ENCODE measurements around the gene EXOC3L4.

EXOC3L4 gene

DNA sequence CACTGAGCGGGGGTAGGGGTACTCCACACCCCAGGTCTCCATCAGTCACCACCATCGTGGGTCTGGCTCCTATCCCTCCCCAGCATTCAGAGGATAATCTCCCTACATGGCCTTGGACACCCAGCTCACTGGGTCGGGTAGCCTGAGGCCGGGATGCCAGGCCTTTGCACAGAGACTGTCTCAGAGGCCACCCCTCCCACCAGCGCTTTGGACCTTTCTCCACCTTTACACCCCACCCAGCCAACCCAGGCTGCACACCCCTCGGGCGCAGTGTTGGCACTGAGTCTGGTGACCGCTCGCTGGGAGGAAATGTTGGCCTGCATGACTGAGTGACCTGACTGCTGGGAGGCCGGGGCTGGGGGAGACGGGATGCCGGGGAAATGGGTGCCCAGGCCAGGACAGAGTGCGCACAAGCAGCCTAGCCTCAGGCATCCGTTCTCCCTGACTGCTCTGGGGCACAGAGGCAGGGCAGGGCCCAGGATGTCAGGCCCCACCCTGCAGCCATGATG, 21.1 kb upstream of the EXOC3L4 start:
- H3K4me3 ChIP-seq (ENCODE audit: low read length): no peak overlapping the region
- no peaks in the 10 kb centered on the region for H3K4me1 ChIP-seq (ENCODE audit: control insufficient read depth, insufficient read depth, low read length)
- no peaks in the 10 kb centered on the region for H3K36me3 ChIP-seq (ENCODE audit: control insufficient read depth, insufficient read depth, low read length)
- H3K27me3 ChIP-seq (ENCODE audit: control insufficient read depth, insufficient read depth, low read length): peaks cover 4% of the 10 kb centered on the region
- no peak overlapping the region for H3K9ac ChIP-seq (ENCODE audit: low read length)
- no peak overlapping the region for H3K27ac ChIP-seq (ENCODE audit: low read depth, low read length)

DNA sequence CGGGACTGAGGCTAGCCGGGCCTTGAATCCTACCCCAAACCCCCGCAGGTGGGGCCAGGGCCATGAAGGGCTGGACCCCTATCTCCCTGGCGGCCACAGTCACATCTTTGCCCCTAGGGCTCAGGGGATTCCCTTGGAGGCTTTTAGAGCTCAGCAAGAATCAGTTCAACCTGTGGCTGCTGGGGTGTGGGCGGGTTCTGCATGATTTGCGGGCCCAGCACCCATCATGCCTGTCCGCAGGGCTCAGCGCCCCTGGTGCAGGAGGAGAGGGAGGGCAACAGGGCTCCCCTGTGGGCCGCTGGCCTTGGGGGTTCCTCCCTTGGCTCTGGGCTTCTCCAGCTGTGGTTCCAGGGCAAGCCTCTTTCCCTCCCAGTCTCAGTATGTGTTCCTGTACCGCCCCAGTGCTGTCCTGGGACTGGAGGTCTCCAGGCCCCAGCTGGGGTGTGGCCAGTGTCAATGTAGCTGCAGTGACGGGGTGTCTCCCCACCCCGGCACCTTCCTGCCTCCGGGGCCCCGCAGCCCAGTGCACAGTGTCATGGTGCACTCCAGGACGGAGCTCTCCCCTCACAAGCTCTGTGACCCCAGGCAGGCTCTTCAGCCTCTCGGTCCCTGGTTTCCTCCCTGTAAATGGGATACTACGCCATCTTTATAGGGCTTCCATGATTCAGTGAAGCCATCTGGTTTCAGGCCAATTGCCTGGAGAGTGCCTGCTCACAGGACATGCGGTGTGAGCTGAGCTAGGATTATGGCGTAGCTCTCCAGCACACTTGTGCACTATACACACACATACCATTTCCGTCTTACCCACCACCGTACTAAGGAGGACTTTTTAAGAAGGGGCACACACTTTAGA, 20.4 kb upstream of the EXOC3L4 start:
- Histone ChIP-seq H3K36me3 (ENCODE audit: control insufficient read depth, insufficient read depth, low read length) (no peaks in the 10 kb centered on the region), H3K27ac (ENCODE audit: low read depth, low read length) (no peak overlapping the region), H3K4me3 (ENCODE audit: low read length) (no peak overlapping the region), H3K27me3 (ENCODE audit: control insufficient read depth, insufficient read depth, low read length) (no peaks in the 10 kb centered on the region), H3K9ac (ENCODE audit: low read length) (no peak overlapping the region), H3K4me1 (ENCODE audit: control insufficient read depth, insufficient read depth, low read length) (no peaks in the 10 kb centered on the region)

DNA sequence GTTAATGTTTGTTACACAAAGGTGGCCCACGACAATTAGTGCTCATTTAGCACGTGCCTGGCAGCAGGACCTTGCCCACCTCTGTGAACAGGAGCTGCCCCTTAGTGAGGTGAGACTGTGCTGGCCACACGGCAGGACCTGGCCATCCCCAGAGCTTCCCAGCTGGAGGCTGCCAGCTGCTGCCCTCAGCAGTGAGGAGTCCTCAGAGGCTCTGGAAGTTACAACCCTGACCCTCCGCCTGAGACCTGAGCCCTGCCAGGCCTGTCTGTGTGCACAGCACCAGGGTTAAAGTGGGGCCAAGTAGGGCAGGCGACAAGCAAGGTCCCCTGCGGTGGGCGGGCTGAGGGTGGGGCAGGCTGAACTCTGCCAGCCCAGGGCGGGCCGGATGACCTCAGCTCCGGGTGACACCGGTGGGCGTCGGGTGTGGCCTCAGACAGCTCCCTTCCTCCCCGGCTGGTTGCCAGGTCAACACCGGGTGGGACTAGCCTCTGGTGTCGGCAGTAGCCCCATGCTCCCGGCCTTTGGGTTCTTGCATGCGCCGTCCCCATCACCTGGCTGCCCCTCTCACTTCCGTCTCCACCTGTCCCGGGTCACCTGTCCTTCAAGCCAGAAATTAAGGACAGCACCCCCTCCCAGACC, 19.7 kb upstream of the EXOC3L4 start:
- Histone ChIP-seq H3K27me3 (ENCODE audit: control insufficient read depth, insufficient read depth, low read length) (peaks cover 3% of the 10 kb centered on the region), H3K27ac (ENCODE audit: low read depth, low read length) (no peak overlapping the region), H3K9ac (ENCODE audit: low read length) (no peak overlapping the region), H3K36me3 (ENCODE audit: control insufficient read depth, insufficient read depth, low read length) (no peaks in the 10 kb centered on the region), H3K4me3 (ENCODE audit: low read length) (peak overlapping the region; percentile 55), H3K4me1 (ENCODE audit: control insufficient read depth, insufficient read depth, low read length) (no peaks in the 10 kb centered on the region)

DNA sequence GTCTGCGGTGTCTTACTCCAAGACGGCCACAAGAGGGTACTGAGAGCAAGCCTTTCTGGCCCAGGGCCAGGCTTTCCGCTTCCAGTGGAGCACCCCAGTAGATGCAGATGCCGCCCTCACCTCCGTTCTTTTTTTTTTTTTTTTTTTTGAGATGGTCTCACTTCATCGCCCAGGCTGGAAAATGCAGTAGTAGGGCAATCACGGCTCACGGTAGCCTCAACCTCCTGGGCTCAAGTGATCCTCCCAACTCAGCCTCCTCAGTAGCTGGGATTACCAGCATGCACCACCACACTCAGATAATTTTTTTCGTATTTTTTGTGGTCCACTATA, 16.1 kb upstream of the EXOC3L4 start:
- H3K27me3 ChIP-seq (ENCODE audit: control insufficient read depth, insufficient read depth, low read length): peaks cover 6% of the 10 kb centered on the region
- no peak overlapping the region for H3K9ac ChIP-seq (ENCODE audit: low read length)
- no peak overlapping the region for H3K27ac ChIP-seq (ENCODE audit: low read depth, low read length)
- no peaks in the 10 kb centered on the region for H3K36me3 ChIP-seq (ENCODE audit: control insufficient read depth, insufficient read depth, low read length)
- no peaks in the 10 kb centered on the region for H3K4me1 ChIP-seq (ENCODE audit: control insufficient read depth, insufficient read depth, low read length)
- H3K4me3 ChIP-seq (ENCODE audit: low read length): no peak overlapping the region

DNA sequence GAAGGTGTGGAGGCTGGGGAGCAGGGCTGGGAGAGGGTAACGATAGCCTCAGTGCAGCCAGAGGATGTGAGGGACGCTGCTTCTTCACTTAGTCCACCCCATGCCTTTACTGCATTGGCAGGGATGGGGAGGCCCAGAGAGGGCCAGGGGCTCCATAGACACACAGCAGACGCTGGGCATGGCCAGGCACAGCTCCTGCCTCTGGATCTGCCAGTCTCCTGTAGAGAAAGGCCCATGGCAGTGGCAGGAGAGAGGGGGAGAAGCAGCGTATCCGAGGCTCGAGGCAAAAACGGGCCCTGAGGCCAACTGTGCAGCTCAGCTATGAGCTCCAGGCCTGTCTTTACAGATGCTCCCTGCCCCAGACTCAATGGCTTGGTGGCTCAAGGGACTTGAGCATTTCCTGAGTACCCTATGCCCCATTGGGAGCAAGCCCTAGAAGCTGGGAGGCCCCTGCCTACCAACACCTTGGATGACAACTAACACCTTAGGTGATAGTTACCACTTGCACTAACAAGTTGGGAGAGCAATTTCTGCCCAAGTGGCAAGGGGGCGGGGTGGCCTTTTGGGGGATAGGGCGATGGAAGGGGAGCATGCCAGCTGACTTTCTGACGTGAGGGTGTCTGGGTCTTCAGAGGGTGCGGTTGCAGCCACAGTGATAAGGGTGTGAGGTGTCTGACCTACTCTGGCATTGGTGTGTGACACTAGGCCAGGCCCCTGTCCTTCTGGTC, 15.5 kb upstream of the EXOC3L4 start:
- Histone ChIP-seq H3K4me1 (ENCODE audit: control insufficient read depth, insufficient read depth, low read length) (no peaks in the 10 kb centered on the region), H3K4me3 (ENCODE audit: low read length) (no peak overlapping the region), H3K27ac (ENCODE audit: low read depth, low read length) (no peak overlapping the region), H3K27me3 (ENCODE audit: control insufficient read depth, insufficient read depth, low read length) (peaks cover 6% of the 10 kb centered on the region), H3K36me3 (ENCODE audit: control insufficient read depth, insufficient read depth, low read length) (no peaks in the 10 kb centered on the region), H3K9ac (ENCODE audit: low read length) (no peak overlapping the region)

DNA sequence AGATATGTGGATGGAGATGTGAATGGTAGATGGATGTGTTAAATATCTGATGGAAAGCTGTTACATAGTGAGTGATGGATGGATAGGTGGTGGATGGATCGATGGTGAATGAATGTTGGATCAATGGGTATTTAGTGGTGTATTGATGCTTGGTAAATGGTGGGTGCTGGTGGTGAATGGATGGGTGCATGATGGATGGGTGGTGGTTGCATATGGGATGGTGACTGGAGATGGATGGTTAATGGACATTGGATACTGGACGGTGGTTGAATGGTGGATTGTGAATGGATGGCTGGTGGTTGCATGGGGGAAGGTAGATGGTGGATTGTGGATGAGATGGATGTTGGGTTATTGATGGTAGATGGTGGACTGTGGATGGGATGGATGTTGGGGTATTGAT, 12.6 kb upstream of the EXOC3L4 start:
- no peaks in the 10 kb centered on the region for H3K36me3 ChIP-seq (ENCODE audit: control insufficient read depth, insufficient read depth, low read length)
- H3K9ac ChIP-seq (ENCODE audit: low read length): no peak overlapping the region
- H3K27me3 ChIP-seq (ENCODE audit: control insufficient read depth, insufficient read depth, low read length): peaks cover 18% of the 10 kb centered on the region
- no peak overlapping the region for H3K27ac ChIP-seq (ENCODE audit: low read depth, low read length)
- no peaks in the 10 kb centered on the region for H3K4me1 ChIP-seq (ENCODE audit: control insufficient read depth, insufficient read depth, low read length)
- H3K4me3 ChIP-seq (ENCODE audit: low read length): no peak overlapping the region

DNA sequence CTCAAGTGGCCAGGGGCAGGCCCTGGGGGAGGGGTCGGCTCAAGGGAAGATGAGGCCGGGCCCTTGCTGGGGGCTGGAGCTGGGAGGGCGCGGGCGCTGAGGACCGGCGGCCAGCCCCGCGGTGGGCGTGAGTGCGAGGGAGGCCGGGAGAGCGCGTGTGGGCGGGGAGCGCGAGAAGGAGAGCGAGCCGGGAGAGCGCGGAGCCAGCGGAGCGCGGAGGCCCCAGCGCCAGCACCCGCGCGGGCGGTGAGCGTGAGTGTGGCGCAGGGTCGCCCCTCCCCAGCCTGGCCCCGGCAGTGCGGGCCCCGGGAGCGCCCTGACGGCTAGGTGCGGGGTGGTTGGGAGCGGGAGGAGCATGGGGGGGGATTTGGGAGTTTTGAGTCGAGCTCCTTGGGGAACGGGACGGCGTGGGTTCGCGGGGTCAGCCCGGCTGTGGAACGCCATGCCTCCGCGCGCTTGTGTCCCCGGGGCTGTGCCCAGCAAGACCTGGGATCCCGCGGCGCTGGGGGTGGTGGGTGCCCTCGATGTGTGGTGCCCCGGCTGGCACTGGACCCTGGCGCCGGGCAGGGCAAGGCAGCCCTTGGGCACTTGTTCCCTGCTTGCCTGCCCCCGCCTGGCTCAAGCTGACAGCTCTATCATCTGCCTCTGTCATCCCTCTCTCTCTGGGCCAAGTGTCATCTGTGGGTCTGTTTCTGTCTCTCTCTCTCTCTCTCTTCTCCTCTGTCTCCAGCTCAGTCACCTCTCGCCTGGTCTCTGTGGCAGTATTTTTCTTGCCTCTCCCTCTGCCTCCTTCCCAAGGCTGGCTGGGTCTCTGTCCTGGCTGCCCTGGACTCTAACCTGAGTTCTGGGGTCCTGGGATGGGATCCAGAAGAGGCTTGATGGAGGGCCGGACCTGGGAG, 10.3 kb upstream of the EXOC3L4 start, which contains the start of gene LBHD2:
Gene LBHD2 (plus strand): TSS at position 190 of the 899 bp plus-strand sequence. CDS start 1,803 bp downstream, outside the sequence.
- Histone ChIP-seq H3K4me3 (ENCODE audit: low read length) (no peak within 1 kb of the TSS), H3K27me3 (ENCODE audit: control insufficient read depth, insufficient read depth, low read length) (peaks cover 18% of the 10 kb centered on the region), H3K36me3 (ENCODE audit: control insufficient read depth, insufficient read depth, low read length) (no peaks in the 10 kb centered on the region), H3K27ac (ENCODE audit: low read depth, low read length) (no peak within 1 kb of the TSS), H3K4me1 (ENCODE audit: control insufficient read depth, insufficient read depth, low read length) (no peaks in the 10 kb centered on the region), H3K9ac (ENCODE audit: low read length) (no peak within 1 kb of the TSS)

DNA sequence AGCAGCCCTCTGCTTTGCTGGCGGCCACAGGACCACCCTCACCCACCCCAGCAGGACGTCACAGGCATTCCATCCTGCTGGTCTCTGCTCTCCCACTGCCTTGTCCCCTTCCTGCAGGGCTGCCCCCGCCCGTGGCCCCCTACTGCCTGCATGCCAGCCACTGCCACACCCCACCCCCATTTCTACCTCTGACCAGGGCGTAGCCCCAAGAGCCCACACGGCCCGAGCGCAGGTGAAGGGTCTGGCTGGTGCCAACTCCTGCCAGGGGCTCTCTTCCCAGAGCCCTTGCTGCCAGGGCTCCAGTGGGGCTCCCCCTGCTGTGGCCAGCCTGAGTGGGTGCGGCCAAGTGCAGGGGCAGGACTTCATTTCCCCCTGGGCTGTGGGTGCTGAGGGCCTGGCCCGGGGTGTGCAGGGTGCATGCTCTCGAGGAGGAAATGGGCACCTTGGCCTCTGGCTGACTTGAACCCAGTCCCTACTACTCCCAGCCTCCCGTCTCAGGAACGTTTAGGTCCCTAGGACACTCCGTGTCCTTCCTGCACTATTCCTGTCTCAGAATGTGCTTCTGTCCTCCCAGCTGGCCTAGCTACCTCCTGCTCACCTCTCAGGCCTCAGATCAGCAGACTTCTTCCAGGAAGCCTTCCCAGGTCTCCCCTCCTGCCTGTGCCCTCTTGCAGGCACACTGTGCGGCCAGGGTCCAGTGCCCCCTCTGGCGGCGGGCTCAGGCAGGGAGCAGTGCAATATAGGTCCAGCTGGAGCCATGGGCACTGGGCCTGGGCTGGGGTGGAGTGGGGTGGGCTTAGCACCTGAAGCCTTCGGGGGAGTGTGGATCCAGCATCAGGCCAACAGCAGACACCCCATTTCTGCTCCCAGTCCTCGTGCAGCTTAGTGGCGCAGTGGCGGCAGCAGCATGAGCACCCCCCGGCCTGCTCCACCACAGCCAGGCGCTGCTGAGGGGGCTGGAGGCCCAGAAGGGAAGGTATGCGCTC, 9.1 kb upstream of the EXOC3L4 start:
- Histone ChIP-seq H3K27me3 (ENCODE audit: control insufficient read depth, insufficient read depth, low read length) (peaks cover 15% of the 10 kb centered on the region), H3K4me3 (ENCODE audit: low read length) (no peak overlapping the region), H3K4me1 (ENCODE audit: control insufficient read depth, insufficient read depth, low read length) (no peaks in the 10 kb centered on the region), H3K36me3 (ENCODE audit: control insufficient read depth, insufficient read depth, low read length) (no peaks in the 10 kb centered on the region), H3K9ac (ENCODE audit: low read length) (no peak overlapping the region), H3K27ac (ENCODE audit: low read depth, low read length) (no peak overlapping the region)

DNA sequence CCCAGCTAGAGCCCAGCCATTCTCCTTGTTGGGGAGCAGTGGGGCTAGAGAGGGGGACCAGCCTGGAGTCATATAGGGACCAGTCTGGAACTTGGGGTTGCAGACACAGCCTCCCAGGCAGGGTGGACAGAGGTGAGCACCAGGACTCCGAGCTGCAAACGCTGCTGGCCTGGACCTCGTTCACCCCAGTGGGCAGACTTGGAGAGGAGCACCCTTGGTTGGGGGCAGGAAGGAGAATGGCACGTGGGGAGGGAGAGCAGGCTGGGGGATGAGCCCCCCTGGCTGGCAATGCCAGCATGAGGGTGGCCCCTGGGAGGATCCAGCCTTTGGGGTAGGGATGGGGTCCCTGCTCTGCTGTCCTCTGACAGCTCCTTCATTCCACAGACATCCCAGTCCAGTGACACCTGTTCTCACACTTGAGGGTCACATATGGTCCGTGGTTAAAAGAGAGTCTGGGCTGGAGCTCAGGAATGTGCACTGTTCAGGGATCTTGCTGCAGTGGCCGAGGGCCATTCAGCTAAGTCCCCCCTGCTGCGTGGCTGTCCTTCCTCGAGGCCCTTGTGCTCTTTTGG, 7.7 kb upstream of the EXOC3L4 start:
- no peak overlapping the region for H3K27ac ChIP-seq (ENCODE audit: low read depth, low read length)
- H3K36me3 ChIP-seq (ENCODE audit: control insufficient read depth, insufficient read depth, low read length): no peaks in the 10 kb centered on the region
- peaks cover 14% of the 10 kb centered on the region for H3K27me3 ChIP-seq (ENCODE audit: control insufficient read depth, insufficient read depth, low read length)
- H3K4me3 ChIP-seq (ENCODE audit: low read length): no peak overlapping the region
- no peaks in the 10 kb centered on the region for H3K4me1 ChIP-seq (ENCODE audit: control insufficient read depth, insufficient read depth, low read length)
- H3K9ac ChIP-seq (ENCODE audit: low read length): no peak overlapping the region

DNA sequence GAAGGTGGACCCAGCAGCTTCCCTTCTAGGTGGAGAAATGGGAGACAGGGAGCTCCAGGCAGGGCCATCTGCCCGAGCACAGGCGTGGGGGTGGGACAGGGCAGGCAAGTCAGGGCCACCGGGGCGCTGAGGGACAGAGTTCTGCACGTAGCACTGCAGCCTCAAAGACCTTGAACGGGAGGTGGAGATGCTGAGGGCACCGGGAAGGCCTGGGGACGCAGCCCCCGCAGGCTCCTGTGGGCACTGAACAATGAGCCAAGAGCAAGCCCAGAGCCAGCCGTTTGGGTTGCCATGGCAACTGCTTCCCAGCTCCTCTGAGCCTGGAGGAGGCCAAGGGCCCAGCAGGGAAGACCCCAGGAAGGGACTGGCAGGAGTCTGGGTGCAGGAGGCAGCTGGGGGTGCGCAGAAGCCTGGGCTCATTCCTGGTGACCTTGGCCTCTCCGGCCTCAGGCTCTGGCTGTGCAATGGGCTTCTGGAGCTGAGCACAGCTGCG, 7.1 kb upstream of the EXOC3L4 start:
- no peaks in the 10 kb centered on the region for H3K36me3 ChIP-seq (ENCODE audit: control insufficient read depth, insufficient read depth, low read length)
- no peaks in the 10 kb centered on the region for H3K4me1 ChIP-seq (ENCODE audit: control insufficient read depth, insufficient read depth, low read length)
- H3K9ac ChIP-seq (ENCODE audit: low read length): no peak overlapping the region
- H3K4me3 ChIP-seq (ENCODE audit: low read length): no peak overlapping the region
- no peak overlapping the region for H3K27ac ChIP-seq (ENCODE audit: low read depth, low read length)
- peaks cover 13% of the 10 kb centered on the region for H3K27me3 ChIP-seq (ENCODE audit: control insufficient read depth, insufficient read depth, low read length)

Data from rectal smooth muscle tissue (tissue), 1 donor.